HG03066 (cell line): ENCODE data around the gene TM4SF1.
"Not testable (repeated sequence)": the region's sequence is repeated elsewhere in the genome, so short reads cannot be mapped to it uniquely, and the experiment has no call there.

Source experiments
- ATAC-seq: cut with Tn5 transposase; IDR thresholded peaks from one replicate; pipeline ENCODE4 v1.9.1; 2021; ENCODE audit warnings: low read depth; ENCODE audit not compliant: unreplicated experiment

TM4SF1 gene

GRCh38 chr3:149353581-149354184, 23.8 kb downstream of the TM4SF1 start:
- ATAC-seq = no peak

DNA sequence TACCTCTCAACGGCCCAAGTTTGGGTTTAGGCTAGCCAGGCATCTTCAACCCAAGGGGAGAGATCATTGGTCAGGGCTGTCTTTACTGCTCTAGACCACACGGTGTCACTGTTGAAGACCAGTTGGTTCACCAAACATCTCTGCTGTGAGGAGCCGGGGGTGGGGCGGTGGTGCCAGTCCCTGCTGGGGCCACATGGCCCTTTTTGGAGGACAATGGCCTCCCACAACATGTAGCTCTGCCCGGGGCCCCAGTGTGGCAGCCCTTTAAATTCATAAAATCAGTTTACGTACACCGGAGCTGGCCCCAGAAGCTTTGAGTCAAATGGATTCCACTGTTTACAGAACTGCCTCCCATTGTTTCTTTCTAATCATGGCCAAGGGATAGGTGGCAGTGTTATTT, 24.9 kb downstream of the TM4SF1 start:
- ATAC-seq = peak; percentile 77

DNA sequence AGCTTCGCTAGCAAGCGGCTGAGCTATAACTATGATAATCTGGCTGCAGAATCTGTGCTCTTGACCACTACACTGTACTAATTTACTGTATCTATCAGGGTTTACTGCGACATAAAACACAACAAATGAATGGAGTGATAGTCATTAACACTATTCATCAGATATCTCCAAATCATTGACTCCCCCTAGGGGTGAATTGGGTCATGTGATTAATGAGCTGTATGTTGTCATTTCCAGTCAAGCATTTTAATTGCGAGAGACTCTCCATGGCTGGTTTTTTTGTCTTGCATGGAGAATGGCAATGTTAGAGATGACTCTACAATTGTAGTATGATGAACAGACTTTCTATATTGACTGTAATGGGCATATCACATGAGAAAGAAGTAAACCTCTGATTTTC, 33.5 kb downstream of the TM4SF1 start:
- ATAC-seq = no peak

DNA sequence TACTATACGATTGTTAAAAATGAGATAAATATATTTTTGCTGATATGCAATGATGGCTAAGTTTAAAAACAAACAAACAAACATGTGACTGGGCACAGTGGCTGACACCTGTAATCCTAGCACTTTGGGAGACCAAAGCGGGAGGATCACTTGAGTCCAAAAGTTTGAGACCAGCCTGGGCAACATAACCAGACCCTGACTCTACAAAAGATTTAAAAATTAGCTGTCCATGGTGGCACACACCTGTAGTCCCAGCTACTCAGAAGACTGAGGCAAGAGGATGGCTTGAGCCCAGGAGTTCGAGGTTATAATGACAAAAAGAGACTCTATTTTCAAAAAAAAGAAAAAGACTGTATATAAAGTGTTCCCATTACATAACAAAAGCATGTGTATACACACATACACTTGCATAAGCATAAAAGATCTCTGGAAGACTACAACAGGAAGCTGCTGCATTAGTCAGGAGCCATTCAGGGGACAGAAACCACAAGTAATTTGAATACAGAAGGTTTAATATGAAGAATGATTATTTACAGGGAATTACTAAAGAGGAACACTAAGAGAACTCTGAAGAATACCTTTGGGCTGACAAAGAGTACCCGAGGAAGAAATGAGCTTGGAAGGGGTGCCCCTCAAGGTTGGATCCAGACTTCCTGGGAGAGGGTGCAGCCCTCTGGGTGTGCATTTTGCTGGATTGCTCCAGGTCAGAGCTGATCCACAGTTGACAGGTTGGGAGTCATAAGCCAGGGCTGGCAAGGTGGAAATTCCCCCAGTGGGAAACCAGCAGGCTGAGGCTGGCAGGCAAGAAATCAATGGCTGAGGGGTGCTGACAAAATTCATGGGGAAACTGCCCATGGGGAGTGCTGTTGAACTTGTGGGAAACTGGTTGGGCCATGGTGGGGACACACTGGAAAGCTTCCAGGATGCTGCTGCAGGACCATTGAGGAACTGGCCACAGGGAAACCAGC, 34.8 kb downstream of the TM4SF1 start:
- ATAC-seq = no peak

GRCh38 chr3:149340310-149340933, 37.0 kb downstream of the TM4SF1 start:
- ATAC-seq = no peak

DNA sequence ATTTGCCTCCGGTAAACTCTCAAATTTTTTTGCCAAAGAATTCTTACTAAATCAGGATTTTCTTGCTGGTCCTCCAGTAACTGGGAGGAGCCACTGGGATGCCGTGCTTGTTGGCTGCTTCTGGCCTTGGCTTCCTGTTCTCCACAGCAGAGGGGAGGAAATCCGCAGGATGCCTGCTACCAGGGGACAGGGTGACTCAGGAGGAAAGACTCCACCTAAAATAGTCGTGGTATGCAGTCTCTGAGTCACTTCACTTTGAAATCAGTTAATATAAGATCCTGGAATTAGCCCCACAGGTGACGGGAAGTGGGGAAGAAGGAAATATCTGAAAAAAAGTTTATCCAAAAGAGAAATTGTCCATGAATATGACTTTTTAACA, 37.5 kb downstream of the TM4SF1 start:
- ATAC-seq = no peak

DNA sequence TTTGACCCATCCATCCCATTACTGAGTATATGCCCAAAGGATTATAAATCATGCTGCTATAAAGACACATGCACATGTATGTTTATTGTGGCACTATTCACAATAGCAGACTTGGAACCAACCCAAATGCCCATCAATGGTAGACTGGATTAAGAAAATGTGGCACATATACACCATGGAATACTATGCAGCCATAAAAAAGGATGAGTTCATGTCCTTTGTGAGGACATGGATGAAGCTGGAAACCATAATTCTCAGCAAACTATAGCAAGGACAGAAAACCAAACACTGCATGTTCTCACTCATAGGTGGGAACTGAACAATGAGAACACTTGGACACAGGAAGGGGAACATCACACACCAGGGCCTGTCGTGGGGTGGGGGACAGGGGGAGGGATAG, 40.0 kb downstream of the TM4SF1 start:
- not testable (repeated sequence) for ATAC-seq

DNA sequence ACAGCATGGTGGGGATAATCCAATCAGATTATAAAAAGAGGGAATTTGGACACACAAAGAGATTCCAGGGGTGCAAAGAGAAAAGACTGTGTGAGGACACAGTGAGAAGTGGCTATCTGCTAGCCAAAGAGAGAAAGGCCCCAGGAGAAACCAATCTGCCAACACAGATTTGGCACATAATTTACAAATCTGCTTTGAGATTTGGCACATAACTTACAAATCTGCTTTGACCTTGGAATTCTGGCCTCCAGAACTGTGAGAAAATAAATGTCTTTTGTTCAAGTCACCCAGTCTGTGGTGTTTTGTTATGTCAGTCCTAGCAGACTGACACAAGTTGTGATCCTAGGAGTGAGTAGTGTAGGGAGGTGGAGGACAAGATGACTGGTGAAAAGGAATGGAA, 40.5 kb downstream of the TM4SF1 start:
- ATAC-seq = no peak

DNA sequence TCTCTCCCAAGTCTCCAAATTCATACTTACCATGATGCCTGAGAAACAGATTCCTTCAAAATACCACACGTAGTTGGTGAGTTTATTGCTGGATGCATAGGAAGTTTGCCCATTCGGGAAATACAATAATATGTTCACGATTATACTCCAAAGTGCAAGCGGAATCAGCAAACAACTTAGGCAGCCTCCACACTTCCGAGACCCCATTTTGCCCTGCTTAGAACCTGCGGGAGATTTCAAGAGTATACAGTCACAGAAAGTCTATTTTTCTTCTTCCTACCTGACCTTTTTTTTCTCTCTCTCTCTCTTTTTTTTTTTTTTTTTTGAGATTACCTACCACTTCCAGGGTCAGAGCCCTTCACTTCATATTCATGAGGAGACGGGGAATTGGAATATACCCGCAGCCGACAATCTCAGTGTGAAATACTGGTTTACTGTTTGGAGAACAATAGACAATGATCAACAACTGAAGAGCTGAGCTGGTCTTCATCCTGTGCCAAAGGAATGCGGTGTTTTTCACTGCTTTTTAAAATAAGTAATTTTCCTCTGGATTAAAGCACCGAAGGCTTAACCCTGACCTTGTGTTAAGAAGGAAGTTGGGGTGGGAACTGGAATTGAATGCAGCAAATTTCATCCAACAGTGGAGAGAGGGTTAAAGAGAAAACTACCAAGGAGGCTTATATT, 44.1 kb downstream of the TM4SF1 start, which contains the start of gene TM4SF18:
Gene TM4SF18 (minus strand): TSS at position 461 of the 684 bp plus-strand sequence. CDS start 254 bp downstream, at position 207.
- ATAC-seq = no peak

DNA sequence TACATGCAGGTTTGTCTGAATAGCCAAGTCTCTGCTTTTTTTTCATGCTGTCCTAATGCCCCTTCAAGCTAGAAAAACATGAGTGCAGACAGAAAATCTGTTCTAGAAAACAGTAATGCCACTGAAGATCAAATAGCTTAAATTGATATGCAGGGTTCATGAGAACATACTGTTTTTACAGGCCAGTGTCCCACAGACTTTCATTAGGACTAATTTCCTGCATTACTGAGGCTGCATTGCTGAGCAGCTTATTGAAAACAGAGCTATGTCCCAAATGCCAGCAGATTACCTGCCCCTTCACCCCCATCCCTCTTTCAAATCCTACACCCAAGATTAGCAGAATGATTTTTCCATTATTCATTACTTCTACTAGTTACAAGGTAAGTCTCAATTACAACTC, 44.7 kb downstream of the TM4SF1 start:
- no peak for ATAC-seq

DNA sequence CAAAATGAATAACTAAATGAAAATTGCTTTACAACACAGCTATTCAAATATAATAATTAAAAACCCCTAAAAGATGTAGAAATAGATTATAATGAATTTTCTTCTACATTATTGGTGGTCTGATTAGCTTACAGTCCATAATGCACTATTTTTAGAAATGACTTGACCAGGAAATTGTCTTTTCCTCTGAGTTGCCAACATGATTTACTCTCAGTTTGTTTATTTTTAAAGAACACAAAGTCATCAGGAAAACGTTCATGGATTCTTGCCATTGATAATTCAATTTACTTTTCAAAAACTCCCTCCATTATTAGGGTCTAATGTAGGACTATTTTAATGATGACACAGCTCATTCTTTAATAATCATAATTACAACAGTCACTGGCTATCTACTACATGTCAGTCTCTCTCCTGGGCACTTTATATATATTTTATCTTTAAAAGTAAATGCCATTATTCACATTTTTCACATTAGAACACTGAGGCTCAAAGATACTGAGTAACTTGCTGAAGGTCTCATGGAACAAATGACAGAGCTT, 45.2 kb downstream of the TM4SF1 start:
- ATAC-seq = no peak

DNA sequence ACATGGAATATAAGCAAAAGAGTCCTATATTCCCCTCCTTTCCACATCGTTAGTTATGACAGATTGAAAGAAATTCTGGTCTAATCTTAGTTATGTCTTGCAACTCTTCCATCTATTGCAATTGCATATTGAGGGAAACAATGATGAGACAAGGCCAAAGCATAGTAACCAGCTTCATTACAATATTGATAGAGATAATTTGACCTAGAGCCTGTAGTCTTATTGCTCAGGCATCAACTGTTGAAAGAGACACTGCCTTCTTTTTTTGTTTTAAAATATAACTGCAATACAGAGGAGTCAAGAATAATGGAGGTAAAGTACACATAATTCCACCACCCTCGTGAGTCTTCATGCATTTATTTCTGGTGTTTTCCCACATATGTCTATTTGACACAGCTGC, 46.1 kb downstream of the TM4SF1 start:
- ATAC-seq = no peak

GRCh38 chr3:149330609-149331331, 46.7 kb downstream of the TM4SF1 start:
- no peak for ATAC-seq

DNA sequence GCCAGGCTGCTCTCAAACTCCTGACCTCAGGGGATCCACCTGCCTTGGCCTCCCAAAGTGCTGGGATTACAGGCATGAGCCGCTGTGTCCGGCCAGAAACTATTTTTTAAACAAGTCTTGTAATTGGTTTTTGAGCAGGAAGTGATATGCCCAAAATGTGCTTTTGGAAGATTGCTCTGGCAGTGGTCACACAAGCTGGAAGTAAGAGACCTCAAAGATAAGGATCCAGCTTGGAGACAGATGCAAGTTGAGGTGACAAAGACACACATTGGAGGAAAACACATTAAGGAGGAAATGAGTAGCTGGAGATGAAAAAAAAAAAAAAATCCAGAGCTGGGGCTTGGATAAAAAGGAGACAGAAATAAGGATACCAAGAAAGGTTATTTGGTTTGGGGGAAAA, 50.3 kb downstream of the TM4SF1 start:
- ATAC-seq = no peak

GRCh38 chr3:149325581-149325980, 51.9 kb downstream of the TM4SF1 start:
- no peak for ATAC-seq

DNA sequence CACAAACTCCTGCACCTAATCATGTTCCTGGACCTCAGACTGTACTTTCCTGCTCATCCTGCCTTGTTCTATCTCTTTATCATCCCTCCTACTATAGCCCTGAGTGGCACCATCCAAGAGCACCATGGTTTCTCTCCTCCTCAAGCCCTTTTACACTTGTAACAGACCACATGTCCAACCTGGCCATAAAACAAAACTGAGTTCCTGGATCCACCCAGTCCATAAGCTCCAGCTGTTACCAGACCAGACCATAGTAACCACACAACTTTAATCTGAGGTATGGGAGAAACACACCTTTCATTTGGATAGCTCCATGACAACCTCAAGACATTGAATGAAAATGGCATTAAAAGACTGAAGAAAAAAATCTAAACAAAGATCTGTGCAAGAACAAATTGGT, 53.1 kb downstream of the TM4SF1 start:
- no peak for ATAC-seq

- no peak for ATAC-seq
These were observed 55.8 kb downstream of the TM4SF1 start for GRCh38 chr3:149321640-149322039.

GRCh38 chr3:149321136-149321535, 56.3 kb downstream of the TM4SF1 start:
- no peak for ATAC-seq

- no peak for ATAC-seq
These were observed 57.7 kb downstream of the TM4SF1 start for GRCh38 chr3:149319750-149320149.
